ENCODE data around the gene OSBPL10. TPM values are rescaled to one million over a fixed set of nuclear protein-coding genes. Genes with fewer than 3 reads are reported as not detected.

The OSBPL10 gene
- total and polyA plus RNA-seq, 7 donors, result 2.3 to 77.7 (median 8.5) TPM

DNA sequence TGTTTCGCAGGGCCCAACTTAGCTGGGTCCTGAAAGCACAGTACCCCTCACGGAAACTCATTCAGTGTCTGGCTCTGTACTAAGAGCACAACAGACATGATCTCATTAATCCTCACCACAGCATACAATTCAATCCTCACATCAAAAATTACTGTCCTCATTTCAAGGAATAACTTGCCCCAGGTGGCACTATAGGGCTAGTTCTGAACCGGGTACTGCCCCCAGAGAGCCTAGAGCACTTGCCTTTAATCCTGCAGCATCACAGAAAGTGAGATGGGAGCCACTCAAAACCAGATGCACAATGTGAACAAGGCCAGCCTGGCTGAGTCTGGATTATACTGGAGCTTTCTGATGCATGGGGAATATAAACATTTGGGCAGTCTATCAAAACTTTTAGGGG is 122.6 kb downstream of the OSBPL10 start:
- TF ChIP-seq, protein P1, sequence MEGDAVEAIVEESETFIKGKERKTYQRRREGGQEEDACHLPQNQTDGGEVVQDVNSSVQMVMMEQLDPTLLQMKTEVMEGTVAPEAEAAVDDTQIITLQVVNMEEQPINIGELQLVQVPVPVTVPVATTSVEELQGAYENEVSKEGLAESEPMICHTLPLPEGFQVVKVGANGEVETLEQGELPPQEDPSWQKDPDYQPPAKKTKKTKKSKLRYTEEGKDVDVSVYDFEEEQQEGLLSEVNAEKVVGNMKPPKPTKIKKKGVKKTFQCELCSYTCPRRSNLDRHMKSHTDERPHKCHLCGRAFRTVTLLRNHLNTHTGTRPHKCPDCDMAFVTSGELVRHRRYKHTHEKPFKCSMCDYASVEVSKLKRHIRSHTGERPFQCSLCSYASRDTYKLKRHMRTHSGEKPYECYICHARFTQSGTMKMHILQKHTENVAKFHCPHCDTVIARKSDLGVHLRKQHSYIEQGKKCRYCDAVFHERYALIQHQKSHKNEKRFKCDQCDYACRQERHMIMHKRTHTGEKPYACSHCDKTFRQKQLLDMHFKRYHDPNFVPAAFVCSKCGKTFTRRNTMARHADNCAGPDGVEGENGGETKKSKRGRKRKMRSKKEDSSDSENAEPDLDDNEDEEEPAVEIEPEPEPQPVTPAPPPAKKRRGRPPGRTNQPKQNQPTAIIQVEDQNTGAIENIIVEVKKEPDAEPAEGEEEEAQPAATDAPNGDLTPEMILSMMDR (IDR thresholded peaks at IDR 0.05), result no peak
- TF ChIP-seq POLR2A (IDR thresholded peaks at IDR 0.05) (no peak), EP300 (IDR thresholded peaks at IDR 0.05) (no peak), POLR2AphosphoS5 (IDR thresholded peaks at IDR 0.05) (no peak)
- Histone ChIP-seq H3K27ac (no peak overlapping the region), H3K27me3 (no peaks in the 10 kb centered on the region), H3K9me3 (no peaks in the 10 kb centered on the region), H3K4me3 (no peak overlapping the region), H3K36me3 (no peaks in the 10 kb centered on the region), H3K4me1 (no peaks in the 10 kb centered on the region)
- no peak for DNase-seq
- intact Hi-C loops (cut with DNase I), result no loop called here
- WGBS, 2 donors, result 76 to 83% methylated on average over 3 of the region's 3 CpGs

DNA sequence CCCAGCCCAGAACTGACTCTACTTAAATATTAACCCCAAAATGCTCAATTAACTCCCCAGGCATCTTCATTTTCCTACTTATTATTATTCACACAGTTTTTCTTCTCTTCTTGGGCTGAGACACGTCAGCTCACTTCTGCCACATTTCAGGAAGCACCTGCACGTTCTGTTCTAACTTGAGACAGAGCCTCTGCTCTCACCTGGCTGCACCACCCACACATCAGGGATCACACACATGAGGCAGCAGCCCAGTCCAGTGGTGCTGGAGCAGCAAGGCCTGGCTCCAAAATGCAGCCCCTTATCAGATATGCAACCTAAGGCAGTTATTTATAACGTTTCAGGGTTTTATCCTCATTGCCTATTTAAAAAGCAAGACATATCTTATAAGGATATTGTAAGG is 127.5 kb downstream of the OSBPL10 start:
- Histone ChIP-seq H3K4me1 (no peaks in the 10 kb centered on the region), H3K27me3 (no peaks in the 10 kb centered on the region), H3K9me3 (no peaks in the 10 kb centered on the region), H3K4me3 (no peak overlapping the region), H3K27ac (no peak overlapping the region), H3K36me3 (no peaks in the 10 kb centered on the region)
- no peak for TF ChIP-seq POLR2AphosphoS5 (IDR thresholded peaks at IDR 0.05)
- DNase-seq, result no peak
- WGBS, 2 donors, result 42 to 69% methylated on average over 3 of the region's 3 CpGs
- intact Hi-C loops (cut with DNase I), result no loop called here

DNA sequence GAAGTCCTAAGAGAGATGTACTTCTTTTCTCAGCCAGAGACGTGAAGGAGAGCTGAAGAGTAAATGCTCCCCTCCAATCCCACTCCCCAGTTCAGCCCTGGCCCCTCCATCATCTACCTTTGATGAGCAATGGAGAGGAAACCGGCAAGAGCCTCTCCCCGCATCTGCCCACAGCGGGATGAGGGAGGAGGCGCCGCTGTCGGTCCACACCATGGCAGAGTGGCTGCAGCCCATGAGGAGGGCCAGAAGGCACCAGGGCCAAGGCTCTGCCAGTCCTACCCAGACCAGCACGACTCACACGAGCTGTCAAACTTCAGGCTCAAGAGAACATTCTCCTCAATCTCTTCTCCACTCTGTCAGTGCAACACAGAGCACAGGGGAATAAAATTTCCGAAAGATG is 129.8 kb downstream of the OSBPL10 start:
- Histone ChIP-seq H3K4me3 (no peak overlapping the region), H3K27me3 (no peaks in the 10 kb centered on the region), H3K27ac (no peak overlapping the region), H3K36me3 (no peaks in the 10 kb centered on the region), H3K4me1 (no peaks in the 10 kb centered on the region), H3K9me3 (no peaks in the 10 kb centered on the region)
- intact Hi-C loops (cut with DNase I), result no loop called here
- TF ChIP-seq, protein P1 (IDR thresholded peaks at IDR 0.05), result no peak
- no peak for TF ChIP-seq POLR2A (IDR thresholded peaks at IDR 0.05)
- TF ChIP-seq EP300 (IDR thresholded peaks at IDR 0.05), result no peak
- no peak for TF ChIP-seq POLR2AphosphoS5 (IDR thresholded peaks at IDR 0.05)
- 88 to 91% methylated on average over 10 of the region's 10 CpGs for WGBS, 2 donors
- DNase-seq, result no peak

DNA sequence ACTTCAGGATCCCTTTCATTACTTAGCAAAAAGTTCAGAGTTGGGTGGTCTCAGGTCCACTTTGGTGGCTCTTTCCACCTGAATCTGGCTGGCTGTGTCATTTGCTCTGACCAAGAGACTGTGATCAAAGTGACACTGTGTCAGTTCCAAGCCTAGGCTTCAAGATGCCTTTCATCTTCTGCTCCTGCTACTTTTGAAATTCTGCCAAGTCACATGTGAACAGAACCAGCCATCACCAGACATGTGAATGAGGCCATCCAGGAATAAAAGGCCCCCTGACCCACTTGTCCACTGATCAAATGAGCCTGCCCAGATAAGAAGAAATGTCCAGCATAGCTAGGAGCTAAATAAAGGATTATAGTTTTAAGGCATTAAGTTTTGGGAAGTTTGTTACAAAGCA is 132.2 kb downstream of the OSBPL10 start:
- Histone ChIP-seq H3K4me1 (no peaks in the 10 kb centered on the region), H3K27ac (no peak overlapping the region), H3K36me3 (no peaks in the 10 kb centered on the region), H3K27me3 (no peaks in the 10 kb centered on the region), H3K4me3 (no peak overlapping the region), H3K9me3 (no peaks in the 10 kb centered on the region)
- TF ChIP-seq, protein P1 (IDR thresholded peaks at IDR 0.05), result no peak
- TF ChIP-seq POLR2A (IDR thresholded peaks at IDR 0.05), result no peak
- no peak for TF ChIP-seq POLR2AphosphoS5 (IDR thresholded peaks at IDR 0.05)
- no peak for TF ChIP-seq EP300 (IDR thresholded peaks at IDR 0.05)
- no peak for DNase-seq
- intact Hi-C loops (cut with DNase I), result no loop called here

DNA sequence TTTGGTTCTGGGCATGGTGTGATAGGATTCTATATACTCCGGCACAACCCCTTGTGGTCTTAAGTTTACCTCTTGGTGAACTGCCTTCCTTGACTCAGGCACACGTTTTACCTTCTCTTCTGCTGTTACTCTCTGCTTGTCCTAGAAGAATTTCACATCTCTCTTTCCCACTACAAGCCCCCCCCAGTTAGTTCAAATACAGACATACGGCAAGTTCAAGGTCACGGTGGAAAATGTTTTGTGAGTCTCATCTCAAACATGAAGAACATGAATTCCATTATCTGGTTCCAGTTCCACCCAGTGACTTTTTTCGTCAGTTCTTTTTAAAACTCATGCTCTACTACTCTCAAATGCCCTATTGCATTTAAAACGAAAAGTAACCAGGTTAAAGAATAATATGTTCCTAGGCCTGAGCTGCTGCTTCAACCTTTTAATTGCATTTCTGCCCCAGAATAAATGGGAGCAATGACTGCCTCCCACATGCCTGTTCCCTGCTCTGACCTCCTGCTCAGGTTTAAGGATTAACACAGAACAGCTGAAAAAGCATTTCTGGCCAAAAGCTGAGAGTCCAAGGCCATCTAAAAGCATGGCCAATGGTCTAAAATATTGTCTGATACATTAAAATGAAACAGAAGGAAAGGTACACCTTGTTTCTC is 132.8 kb downstream of the OSBPL10 start:
- no peak for DNase-seq
- intact Hi-C loops (cut with DNase I), result no loop called here
- 91 to 93% methylated on average over 6 of the region's 6 CpGs for WGBS, 2 donors

More for the DNA sequence above, 132.8 kb downstream of the OSBPL10 start:
- no peak overlapping the region for H3K4me3 ChIP-seq
- TF ChIP-seq, protein P1 (IDR thresholded peaks at IDR 0.05), result no peak
- TF ChIP-seq EP300 (IDR thresholded peaks at IDR 0.05), result no peak
- no peak for TF ChIP-seq POLR2AphosphoS5 (IDR thresholded peaks at IDR 0.05)
- TF ChIP-seq POLR2A (IDR thresholded peaks at IDR 0.05), result no peak
- no peaks in the 10 kb centered on the region for H3K27me3 ChIP-seq
- H3K4me1 ChIP-seq, result no peaks in the 10 kb centered on the region
- H3K27ac ChIP-seq, result no peak overlapping the region
- no peaks in the 10 kb centered on the region for H3K9me3 ChIP-seq
- no peaks in the 10 kb centered on the region for H3K36me3 ChIP-seq
